HG03565 (cell line): ENCODE data around the gene KCNMB2.

Source experiments
- ATAC-seq: cut with Tn5 transposase; IDR thresholded peaks from one replicate; pipeline ENCODE4 v1.9.1; 2021; ENCODE audit warnings: mild to moderate bottlenecking, moderate library complexity; ENCODE audit not compliant: unreplicated experiment

Gene KCNMB2

DNA sequence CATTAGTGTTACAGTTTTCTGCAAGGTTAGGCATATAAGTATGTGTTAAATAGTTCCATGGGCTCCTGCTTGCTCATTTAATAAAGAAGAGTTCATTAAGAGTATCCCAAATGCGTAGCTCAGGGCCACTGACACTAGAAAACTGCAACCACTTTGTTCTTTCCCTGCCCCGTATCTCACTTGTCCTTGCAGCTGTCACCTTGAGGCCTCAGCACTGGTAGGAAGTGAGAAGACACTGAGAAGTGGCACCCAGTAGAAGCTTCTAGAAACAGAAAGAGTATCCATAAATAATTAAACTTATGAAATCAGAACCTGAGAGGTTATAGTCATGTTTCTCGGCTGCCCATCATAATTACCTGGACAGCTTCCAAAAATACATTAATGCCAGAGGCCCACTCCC is 266.0 kb downstream of the KCNMB2 start:
- ATAC-seq = no peak

DNA sequence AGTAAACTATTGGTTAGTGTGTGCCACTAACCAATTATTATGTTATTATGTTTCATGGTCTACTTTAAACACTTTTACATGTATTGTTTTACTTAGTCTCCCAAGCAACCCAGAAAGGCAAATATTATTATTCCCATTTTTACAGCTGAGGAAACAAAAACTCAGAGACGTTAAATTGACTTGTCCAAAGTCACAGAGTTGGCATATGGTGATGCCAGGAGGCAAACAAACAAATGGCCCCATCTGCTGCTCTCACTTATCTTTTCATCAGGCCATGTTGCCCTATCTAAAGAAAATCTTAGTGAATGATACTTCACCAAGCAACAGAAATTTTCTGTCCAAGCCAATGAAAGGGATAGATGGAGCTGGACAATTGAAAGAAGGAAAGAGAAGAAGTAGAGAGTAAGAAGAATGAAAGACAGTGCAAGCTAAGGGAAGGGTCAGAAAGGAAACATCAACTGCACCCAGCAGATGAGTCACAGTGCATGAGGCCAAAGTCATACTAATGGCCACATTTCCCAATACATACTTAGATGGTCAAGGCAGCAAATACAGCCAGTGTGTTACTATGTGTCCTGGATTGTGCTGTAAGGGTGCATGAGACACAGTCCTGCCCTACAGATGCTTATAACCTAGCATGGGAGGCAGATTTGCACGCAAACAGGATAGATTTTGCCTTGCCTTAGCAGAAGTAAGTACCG is 266.9 kb downstream of the KCNMB2 start:
- no peak for ATAC-seq

DNA sequence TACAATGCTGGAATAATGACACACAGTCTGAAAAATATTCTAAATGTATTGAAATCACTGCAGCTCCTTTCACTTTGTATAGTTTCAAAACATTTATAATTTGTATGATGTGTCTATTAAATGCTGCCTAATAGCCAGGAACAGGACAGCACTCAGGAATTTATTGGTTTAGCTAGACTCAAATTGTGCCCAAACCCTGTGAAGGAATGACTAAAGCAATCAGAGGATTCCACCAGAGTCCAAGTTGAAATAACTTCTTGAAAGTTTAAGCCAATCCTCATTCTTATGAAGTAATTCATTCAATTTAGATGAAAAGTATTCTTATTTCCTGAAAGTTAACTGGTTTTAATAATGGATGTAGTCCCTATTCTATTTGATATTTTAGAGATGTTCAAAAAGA is 268.4 kb downstream of the KCNMB2 start:
- ATAC-seq = no peak

DNA sequence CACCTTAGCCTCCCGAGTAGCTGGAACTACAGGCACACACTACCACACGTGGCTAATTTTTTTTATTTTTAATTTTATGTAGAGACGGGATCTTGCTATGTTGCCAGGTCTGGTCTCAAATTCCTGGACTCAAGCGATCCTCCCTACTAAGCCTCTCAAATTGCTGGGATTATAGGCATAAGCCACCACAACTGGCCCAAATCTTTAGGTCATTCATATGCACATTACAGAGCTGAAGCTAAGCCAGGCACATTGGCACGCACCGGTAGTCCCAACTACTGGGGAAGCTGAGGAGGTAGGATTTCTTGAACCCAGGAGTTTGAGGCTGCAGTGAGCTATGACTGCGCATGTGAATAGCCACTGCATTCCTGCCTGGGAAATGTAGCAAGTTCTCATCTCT is 269.5 kb downstream of the KCNMB2 start:
- no peak for ATAC-seq

DNA sequence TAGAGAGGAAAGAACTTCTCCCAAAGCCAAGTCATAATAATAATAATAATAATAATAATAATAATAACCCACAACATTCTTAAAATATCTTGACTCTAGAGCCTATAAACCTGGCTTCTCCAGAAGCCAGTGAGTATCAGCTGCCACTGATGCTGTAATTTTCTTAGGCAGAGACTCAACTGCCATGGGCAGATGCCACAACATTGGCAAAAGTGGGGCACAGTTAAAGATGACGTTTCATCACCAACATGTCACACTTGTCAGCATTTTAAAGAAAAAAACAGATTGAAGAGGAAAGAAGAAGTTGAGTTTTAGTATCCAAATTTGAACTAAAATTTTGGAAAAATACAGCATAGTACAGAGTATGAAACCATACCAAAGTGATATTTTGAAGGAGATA is 270.4 kb downstream of the KCNMB2 start:
- no peak for ATAC-seq

DNA sequence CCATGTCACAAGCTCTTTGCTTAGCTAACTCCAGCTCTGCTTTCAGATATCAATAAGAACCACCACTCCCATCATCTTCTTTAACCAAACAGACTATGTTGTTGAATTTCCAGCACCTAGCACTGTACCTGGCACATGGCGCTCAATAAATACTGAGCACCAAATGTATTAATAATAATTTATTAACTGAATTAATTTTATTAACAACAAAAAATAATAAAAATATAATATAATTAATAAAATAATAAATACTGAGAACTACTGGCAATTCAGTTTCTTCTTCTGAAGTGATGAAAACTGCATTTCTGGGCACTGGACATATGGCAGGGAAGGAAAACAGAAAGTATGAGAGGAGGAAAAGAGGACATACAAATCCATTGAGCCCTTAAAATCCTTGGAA is 271.5 kb downstream of the KCNMB2 start:
- ATAC-seq = no peak

DNA sequence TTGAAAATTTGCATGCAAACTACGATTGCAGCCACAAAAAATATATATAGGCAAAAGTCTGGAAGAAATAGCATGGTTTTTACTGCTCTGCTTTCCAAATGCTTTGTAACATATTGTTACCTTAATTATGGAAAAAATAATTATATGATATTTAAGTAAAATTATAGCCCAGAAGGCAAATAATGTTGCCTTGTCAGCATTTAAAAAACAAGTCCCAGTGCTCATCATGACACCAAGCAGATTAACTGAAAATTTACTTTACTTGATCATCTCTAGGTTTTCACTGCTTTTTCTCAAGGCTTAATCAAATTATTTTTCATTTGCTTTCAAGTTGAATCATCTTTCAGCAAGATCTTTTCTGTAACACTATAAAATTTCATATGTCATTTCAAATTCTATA is 272.5 kb downstream of the KCNMB2 start:
- no peak for ATAC-seq

DNA sequence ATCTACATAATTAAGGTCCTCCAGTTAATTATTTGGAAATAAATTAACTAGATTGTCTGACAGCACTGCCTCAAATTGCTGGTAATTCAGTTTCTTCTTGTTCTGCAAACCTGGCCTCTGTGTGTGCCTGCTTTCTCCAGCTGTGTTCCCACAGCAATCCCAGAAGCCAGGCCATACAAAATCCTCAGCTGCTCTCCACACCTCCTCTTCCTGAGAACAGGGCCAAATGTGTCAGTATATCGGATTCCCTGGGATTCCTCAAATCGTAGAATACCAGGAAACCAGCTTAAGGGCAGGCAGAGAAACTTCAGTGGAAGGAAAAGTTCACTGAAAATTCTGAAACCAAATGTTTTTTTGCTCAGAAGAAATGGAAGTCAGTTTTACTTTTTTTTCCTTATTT is 273.9 kb downstream of the KCNMB2 start:
- no peak for ATAC-seq

DNA sequence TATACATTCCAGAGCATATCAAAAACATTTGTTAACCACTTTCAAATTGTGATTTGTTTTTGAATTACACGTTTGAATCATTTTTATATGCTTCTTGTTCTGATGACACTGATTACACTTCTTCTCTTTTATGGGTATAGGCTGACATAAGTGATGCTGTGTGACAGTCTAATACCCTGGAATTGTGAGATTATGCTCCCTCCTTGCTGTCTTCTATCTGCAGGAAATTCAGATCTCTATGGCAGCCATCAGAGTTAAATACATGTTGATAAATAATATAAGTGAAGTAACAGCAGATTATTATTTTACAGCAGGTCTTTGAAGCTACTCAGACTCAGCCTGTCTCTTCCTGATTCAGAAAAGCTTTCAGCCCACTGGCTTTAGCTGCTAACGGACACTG is 286.5 kb downstream of the KCNMB2 start:
- ATAC-seq = no peak

DNA sequence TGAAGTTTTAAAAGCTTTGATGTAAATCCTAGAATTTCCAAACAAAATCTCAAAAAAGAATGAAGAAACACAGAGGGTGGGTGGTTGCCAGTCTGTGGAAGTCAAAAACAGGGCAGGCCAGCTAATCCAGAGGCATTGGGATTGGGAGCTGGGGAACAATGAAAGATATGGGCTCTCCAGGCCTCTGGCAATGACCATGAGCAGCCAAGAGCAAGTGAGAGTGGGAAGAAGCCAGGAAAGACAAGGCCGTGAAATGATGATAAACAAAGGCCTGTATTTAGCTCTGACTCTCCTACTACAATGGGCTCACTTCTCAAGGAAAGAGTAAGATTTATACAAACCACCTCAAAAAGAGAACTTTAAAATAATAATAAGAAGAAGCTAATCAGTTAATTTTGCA is 286.9 kb downstream of the KCNMB2 start:
- no peak for ATAC-seq

DNA sequence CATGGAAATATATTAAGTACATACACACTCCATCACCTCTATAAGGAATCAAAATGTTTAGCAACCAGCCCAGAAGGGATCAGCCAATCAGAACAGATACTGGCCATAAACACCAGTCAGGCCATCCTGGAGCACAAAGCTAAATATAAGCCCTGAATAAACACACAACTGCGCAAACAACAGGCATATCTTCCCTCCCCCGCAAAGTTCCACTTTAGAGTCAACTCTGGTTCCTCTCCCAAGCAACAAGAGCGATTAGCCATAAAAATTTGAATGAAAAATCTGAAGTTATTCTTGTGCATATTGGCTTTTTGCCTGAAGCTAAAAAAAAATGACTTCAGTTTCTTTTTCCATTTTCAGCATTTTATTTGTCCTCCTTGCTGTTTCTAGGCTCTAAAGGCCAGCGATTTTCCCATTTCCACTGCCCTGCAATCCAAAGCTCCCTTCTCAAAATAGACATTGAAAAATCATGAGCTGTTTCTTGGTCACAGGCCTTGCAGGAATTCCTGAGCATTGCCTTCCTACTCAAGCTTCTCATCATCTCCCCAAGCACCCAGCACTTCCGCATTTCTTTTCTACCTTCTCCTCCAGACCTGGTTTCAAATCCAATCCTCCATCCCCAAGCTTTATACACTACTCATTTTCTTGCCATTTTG is 287.5 kb downstream of the KCNMB2 start:
- no peak for ATAC-seq

DNA sequence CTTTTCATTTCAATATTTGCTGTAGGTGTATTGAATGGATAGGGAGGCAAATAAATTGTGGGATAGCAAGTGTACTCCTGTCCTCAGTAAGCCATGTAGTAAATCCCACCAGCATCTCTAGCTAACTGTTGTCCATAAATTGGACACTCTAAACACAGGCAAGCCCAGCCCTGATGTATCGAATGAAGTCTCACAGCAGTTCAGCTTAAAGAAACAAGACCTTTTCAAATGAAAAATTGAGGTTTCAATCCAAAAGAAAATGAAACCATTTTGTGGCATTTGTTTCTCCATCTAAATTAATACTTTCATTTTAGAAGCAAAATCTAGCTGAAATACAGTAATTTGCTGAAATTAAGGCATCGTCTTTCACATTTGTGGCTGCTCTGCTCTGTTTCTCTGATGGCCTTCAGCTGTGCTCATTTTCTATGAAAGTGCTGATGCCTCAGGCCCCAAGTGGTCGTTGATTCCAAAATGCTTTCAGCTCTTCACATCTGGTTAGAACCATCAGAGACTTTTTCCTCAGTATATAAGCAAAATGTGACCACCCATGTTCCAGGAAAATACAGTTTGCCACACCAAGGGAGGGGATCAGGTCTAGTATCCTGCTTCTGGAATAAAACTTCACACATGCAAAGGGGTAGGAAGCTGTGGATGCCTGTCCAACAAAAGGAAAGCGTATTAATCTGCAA is 290.3 kb downstream of the KCNMB2 start:
- ATAC-seq = no peak

DNA sequence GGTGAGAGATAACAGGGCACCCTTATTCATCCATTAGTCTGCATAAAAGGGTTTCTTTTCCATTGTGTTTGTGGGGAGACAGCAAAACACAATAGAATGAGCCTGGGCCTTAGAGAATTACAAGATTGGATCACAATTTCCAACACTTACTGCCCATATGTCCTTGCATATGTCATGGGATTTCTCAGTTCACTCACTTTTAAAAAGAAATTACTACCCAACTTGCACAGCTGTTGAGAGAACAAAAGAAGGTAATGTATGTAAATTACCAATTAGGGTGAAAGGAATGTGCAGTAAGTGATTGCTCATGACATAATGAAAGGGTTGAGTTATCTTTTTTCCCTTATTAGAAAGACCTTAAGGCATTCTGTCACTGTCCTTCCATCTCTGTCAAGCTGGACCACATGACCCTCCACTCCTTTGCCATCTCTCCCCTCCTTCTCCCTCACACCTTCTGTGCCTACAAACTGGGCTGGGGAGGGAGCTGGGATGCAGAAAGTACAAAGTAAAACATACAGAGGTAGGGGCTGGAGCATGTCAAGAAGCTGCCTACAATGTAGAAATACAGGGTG is 291.1 kb downstream of the KCNMB2 start:
- ATAC-seq = no peak

DNA sequence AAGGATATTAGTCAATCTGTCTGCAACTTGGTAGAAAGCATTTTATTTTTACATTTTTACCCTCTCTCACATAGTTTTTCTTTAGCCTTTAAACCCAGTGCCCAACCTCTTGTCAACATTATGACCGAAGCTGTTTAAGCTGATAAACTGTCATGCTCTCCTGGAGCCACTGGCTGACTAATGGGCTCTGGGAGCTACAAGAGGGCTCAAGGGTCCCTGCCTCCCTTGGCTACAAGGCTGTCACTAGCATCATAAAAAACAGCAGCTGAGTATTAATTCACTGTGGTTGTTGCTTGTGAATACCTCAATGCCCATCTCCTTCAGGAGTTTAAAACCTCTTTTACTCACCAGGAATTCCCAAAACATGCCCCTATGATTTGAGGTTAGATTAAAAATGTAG is 297.5 kb downstream of the KCNMB2 start:
- ATAC-seq = no peak

DNA sequence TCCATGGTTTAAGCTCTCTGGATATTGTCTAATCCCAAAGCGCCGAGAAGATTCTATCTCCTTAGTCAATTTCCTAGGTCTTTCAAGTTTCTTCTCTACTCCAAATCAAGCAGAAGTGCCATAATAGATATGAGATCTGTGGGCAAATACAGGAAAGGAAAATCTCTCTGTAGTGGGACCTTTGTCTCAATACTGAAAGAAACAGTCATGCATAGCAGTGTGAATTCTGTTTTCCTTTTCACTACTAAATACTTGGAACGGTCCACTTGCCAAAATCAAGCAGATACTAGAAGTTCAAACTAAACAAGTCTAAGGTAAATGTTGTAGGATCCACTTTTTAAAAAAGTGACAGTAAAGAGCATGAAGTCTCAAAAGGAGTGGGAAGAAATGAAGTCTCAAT is 298.8 kb downstream of the KCNMB2 start:
- no peak for ATAC-seq

DNA sequence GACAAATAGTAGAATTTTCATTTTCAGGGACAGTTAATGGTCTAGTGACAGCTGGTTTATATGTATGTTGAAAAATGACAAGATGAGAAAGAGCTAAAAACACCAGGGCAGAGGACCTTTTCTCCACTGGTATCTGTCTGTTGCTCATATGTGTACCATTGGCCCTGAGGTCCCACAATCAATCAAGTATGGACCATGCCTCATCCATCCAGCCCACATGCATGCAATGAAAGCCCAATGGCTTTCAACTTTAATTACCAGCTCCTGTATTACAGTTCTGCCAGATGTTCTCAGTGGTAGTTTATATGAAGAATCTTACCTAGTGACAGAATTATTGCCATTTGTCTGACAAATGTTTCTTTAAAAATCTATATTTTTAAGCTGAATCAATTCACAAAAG is 301.3 kb downstream of the KCNMB2 start:
- ATAC-seq = no peak

DNA sequence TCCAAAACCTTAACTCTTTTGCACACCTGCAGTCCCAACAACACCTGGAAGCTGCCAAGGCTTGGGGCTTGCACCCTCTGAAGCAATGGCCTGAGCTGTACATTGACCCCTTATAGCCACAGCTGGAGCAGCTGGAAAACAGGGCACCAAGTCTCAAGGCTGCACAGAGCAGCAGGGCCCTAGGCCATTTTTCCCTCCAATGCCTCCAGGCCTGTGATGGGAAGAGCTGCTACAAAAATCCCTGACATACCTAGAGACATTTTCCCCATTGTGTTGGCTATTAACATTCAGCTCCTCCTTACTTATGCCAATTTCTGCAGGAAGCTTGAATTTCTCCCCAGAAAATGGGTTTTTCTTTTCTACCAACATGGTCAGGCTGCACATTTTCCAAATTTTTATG is 304.4 kb downstream of the KCNMB2 start:
- ATAC-seq = no peak

DNA sequence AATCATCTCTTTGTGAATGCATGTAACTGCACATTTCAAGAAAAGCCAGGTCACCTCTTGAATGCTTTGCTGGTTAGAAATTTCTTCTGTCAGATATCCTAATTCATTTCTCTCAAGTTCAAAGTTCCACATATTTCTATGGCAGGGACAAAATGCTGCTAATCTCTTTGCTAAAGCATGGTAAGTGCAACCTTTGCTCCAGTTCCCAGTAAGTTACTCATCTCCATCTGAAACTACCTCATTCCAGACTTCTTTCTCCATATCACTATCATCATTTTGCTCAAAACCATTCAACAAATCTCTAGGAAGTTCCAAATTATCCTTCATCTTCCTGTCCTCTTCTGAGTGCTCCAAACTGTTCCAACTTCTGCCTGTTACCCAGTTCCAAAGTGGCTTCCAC is 304.8 kb downstream of the KCNMB2 start:
- ATAC-seq = no peak

DNA sequence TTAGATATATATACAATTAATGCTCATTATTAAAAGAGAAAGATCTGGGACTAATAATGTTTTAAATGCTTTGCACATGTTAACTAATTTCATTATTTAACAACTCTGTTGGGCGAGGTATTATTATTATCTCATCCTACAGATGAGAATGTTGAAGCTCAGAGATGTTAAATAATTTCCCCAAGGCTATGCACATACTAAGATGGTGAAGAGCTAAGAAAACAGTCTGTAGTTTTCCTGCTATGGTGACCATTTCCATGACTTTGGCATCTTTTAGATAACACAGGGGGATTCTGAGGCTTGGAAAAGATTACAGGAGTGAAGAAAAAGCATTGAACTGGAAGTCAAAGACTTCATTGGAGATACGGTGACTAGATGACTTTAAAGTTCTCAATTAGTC is 308.7 kb downstream of the KCNMB2 start:
- no peak for ATAC-seq

DNA sequence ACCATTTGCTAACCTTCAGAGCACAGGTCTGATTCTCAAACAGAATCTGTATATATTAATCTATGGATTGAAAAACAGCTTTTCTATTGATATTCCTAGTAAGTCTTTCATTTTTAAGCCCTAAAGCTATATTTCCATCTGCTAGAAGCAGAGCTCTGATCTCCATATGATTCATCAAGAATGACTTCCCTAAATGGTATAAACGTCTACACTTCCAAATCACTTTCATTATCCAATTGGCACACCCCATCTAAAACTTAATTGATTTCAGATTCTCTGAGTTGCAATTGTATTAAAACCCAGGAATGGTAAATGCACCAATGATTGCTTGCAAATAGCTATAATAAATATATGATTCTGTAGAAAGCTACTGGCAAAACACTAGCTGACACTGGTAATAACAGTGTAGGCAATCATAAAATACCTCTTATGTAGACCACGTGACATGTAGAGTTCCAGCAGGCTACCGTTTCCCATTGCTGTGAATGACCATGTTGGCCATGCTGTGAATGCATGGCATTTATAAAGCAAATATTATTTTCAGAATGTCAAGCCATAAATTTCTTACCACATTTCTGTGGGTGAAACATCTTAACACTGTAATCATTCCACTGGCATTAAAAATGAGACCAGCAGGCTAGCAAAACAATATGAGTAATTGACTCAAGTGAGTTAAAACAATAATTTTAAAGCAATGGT is 309.3 kb downstream of the KCNMB2 start:
- no peak for ATAC-seq

DNA sequence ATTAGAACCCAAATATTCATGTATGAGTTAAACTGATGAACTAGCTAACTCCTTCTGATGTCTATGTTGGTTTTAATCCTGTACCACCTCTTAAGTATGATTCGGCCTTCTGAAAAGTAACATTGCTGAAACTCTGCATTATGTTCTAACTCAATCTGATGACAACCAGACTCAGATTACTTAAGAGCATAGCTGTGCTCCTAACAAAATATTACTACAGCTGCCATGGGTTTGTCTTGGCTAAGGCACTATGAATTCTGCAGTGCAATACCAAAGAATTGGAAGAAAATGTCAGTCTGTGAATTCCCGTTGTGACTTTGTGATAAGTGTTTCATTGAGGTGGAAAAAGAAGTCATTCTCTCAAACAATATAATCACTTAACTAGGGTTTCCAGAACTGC is 311.0 kb downstream of the KCNMB2 start:
- ATAC-seq = no peak
